Measurements from ENCODE around the gene CCDC51.

The CCDC51 gene

GRCh38 chr3:48413611-48414010 is 26.3 kb downstream of the CCDC51 start:
- Histone ChIP-seq H3K36me3 (peaks cover 97 to 100% (median 100%) of the 10 kb centered on the region in 3 donors), H3K4me1 (peaks cover 0 to 31% (median 9%) of the 10 kb centered on the region in 4 donors), H3K27ac (peak overlapping the region; percentile 61 to 84), H3K4me3 (no peak overlapping the region), H3K27me3 (no peaks in the 10 kb centered on the region), H3K9me3 (no peaks in the 10 kb centered on the region)
- DNase-seq = peak in 1 of 2 donors; percentile 67
- no peak for TF ChIP-seq CTCF (IDR thresholded peaks at IDR 0.05)
- intact Hi-C loops (cut with DNase I; ENCODE audit: low total_unique reads) = no loop called here

GRCh38 chr3:48413086-48413485 is 26.8 kb downstream of the CCDC51 start:
- H3K27ac ChIP-seq = peak overlapping the region; percentile 61 to 84
- TF ChIP-seq CTCF (IDR thresholded peaks at IDR 0.05) = no peak
- no peak overlapping the region for H3K4me3 ChIP-seq
- peaks cover 0 to 31% (median 9%) of the 10 kb centered on the region in 4 donors for H3K4me1 ChIP-seq
- H3K36me3 ChIP-seq = peaks cover 97 to 100% (median 100%) of the 10 kb centered on the region in 3 donors
- peak; percentile 19 to 82 for DNase-seq
- H3K9me3 ChIP-seq = no peaks in the 10 kb centered on the region
- H3K27me3 ChIP-seq = no peaks in the 10 kb centered on the region
- intact Hi-C loops (cut with DNase I; ENCODE audit: low total_unique reads) = no loop called here

GRCh38 chr3:48412375-48413001 is 27.4 kb downstream of the CCDC51 start:
- TF ChIP-seq CTCF (IDR thresholded peaks at IDR 0.05) = no peak
- no peaks in the 10 kb centered on the region for H3K9me3 ChIP-seq
- peaks cover 98 to 100% (median 100%) of the 10 kb centered on the region in 3 donors for H3K36me3 ChIP-seq
- H3K27ac ChIP-seq = peak overlapping the region; percentile 61 to 84
- H3K4me3 ChIP-seq = no peak overlapping the region
- no peaks in the 10 kb centered on the region for H3K27me3 ChIP-seq
- H3K4me1 ChIP-seq = peaks cover 0 to 31% (median 9%) of the 10 kb centered on the region in 4 donors
- DNase-seq = peak; percentile 19 to 63
- intact Hi-C loops (cut with DNase I; ENCODE audit: low total_unique reads) = no loop called here

DNA sequence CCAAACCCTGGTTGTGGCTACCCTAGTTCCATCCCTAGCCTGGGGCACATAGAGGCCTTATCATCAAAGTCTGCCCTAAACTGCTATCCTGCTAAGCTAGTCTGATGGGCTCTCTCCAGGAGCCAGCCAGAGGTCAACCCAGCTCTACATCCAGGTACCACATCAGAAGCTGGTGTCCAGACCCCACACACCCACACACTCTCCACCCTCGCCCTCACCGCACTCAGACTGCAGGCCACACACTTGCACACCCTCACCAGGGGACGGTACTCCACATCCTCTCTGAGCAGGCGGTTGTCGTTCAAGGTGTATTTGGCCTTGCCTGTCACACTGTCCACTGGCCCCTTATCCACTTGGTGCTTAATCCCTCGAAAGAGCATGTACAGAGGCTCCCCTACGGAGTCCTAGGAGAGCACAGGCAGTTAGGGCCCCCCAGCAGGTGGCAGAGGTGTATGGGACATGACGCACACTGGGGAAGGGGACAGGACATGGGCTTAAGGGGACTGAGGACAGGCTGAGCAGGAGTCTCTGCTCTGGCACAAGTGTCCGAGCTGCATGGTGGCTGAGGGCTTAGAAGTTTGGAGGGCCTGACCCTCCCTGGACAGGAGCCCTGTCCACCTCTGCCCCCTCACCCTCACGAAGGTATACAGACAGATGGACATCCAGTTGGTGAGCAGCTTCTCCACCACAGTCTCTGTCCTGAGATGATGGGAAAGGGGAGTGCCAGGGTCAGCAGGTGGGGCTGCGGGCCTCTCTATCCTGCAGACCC is 28.1 kb downstream of the CCDC51 start:
- intact Hi-C loops (cut with DNase I; ENCODE audit: low total_unique reads) = no loop called here
- H3K27ac ChIP-seq = peak overlapping the region in 1 of 2 donors; percentile 84
- DNase-seq = peak; percentile 11 to 59
- TF ChIP-seq CTCF (IDR thresholded peaks at IDR 0.05) = no peak
- H3K4me1 ChIP-seq = peaks cover 0 to 31% (median 9%) of the 10 kb centered on the region in 4 donors
- no peaks in the 10 kb centered on the region for H3K27me3 ChIP-seq
- no peaks in the 10 kb centered on the region for H3K9me3 ChIP-seq
- peaks cover 94 to 100% (median 100%) of the 10 kb centered on the region in 3 donors for H3K36me3 ChIP-seq
- no peak overlapping the region for H3K4me3 ChIP-seq

DNA sequence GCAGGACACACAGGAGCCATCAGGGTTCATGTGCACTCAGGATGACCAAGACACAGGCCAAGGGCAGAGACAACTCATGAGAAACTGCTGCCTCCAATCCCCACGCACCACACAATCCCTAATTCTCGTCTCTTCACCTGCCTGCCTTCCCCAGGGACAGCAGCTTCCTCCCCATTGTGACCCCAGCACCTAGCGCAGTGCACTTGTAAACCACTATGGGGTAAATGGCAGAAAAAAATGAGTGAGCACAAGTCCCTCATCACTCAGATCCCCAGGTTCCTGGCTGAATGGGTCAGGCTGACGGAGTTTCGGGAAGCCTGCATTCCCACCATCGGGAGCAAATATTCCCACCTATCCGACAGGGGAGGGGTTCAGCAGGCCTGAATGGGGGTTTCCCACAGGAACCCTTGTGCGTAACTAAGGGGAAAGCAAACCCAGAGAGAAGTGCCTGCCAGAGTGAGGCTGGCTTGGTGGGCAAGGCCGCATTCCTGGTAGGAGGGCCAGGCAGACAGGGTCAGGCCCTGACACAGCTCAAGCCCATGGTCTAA is 28.8 kb downstream of the CCDC51 start:
- no peaks in the 10 kb centered on the region for H3K27me3 ChIP-seq
- TF ChIP-seq CTCF (IDR thresholded peaks at IDR 0.05) = no peak
- DNase-seq = peak; percentile 10 to 60
- peaks cover 95 to 100% (median 100%) of the 10 kb centered on the region in 3 donors for H3K36me3 ChIP-seq
- H3K4me3 ChIP-seq = no peak overlapping the region
- intact Hi-C loops (cut with DNase I; ENCODE audit: low total_unique reads) = no loop called here
- peak overlapping the region in 1 of 2 donors; percentile 84 for H3K27ac ChIP-seq
- peaks cover 0 to 32% (median 9%) of the 10 kb centered on the region in 4 donors for H3K4me1 ChIP-seq
- no peaks in the 10 kb centered on the region for H3K9me3 ChIP-seq

All from tibial artery (tissue), 4 donors.